ENCODE results near the gene TSC22D2.

GRCh38 chr3:150464684-150465083 lies 56.6 kb downstream of the TSC22D2 start:
- TF ChIP-seq EZH2 (IDR thresholded peaks at IDR 0.05) (no peak), POLR2AphosphoS5 (IDR thresholded peaks at IDR 0.05; ENCODE audit: borderline replicate concordance, low read depth, low read length) (no peak), FOXP2 (optimal IDR thresholded peaks at IDR 0.05; ENCODE audit: control extremely low read depth, extremely low read length, insufficient read depth) (no peak)
